HUES64 (cell line): ENCODE measurements around the gene THSD4.

Source experiments
- H3K27ac ChIP-seq: 2 replicates; pipeline ENCODE4 v1.7.0; 2013; ENCODE audit warnings: low read depth, low read length, inconsistent platforms
- H3K27me3 ChIP-seq: 2 replicates; pipeline ENCODE4 v1.6.1; 2013; ENCODE audit warnings: mild to moderate bottlenecking, low read length; ENCODE audit not compliant: insufficient read depth
- H3K36me3 ChIP-seq: 2 replicates; pipeline ENCODE4 v1.6.1; 2013; ENCODE audit warnings: mild to moderate bottlenecking, low read length; ENCODE audit not compliant: insufficient read depth
- H3K4me1 ChIP-seq: 2 replicates; pipeline ENCODE4 v1.6.1; 2013; ENCODE audit warnings: mild to moderate bottlenecking, low read length, moderate library complexity; ENCODE audit not compliant: insufficient read depth
- H3K4me3 ChIP-seq: 2 replicates; pipeline ENCODE4 v1.5.1; 2013; ENCODE audit warnings: mild to moderate bottlenecking, low read length, moderate library complexity
- H3K9ac ChIP-seq: 2 replicates; pipeline ENCODE4 v1.6.1; 2013; ENCODE audit warnings: mild to moderate bottlenecking, low read depth, low read length
- H3K9me3 ChIP-seq: 2 replicates; pipeline ENCODE4 v1.6.1; 2013; ENCODE audit warnings: low read depth, low read length; ENCODE audit not compliant: insufficient read depth
- WGBS: fragments of 150-250, 120-280 bp; methylation state at CpG from one replicate; pipeline ENCODE4 v1.1.7; 2013; ENCODE audit warnings: missing lambda C conversion rate; 5-methylcytosine and 5-hydroxymethylcytosine counted together

THSD4 gene

DNA sequence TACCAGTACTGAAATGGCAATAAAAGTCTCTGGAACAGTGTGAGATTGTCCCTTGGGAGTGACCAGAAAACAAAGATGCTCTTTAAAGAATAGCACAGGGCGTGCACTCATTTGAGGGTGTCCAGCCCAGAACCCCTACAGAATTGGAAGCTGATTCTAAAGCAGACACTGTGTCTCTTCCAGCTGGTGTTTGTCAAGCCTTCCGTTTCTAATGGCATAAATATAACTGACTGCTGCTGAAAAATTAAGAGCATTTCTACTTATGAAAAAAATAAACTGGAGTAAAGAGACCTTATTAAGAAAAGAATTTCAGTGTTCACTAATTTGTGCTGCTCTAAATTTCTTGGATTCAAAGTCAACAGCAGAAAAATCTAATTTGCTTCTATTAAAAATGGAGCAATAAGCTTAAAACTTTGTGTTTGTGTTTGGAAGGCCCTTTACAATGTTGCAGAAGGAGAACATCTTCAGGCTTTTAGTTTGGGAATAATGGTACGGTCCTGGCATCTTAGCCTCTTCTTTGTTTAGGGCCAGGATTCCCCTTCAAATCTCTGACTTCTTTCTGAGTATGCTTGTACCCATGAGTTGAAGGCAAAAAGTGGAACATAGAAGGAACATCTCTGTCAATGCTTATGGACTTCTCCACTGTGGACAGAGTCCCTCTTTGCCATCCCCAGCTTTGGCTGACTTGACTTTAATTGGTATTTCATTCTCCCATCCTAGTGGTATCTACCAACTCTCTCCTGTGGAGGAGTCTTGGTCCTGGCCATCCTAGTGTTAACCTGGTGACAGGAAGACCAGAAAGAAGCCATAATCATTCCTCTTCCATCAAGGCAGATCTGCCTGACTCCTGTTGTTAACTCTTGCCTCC, 65.9 kb downstream of the THSD4 start:
- no peaks in the 10 kb centered on the region for H3K4me1 ChIP-seq
- H3K9ac ChIP-seq, result no peak overlapping the region
- H3K27ac ChIP-seq, result no peak overlapping the region
- H3K36me3 ChIP-seq, result no peaks in the 10 kb centered on the region
- H3K4me3 ChIP-seq, result no peak overlapping the region
- WGBS, result 90% methylated on average over 3 of the region's 3 CpGs
- H3K27me3 ChIP-seq, result no peaks in the 10 kb centered on the region
- H3K9me3 ChIP-seq, result 0 out of 2 replicates have a peak, but pooled peaks cover 4% of the 10 kb centered on the region

DNA sequence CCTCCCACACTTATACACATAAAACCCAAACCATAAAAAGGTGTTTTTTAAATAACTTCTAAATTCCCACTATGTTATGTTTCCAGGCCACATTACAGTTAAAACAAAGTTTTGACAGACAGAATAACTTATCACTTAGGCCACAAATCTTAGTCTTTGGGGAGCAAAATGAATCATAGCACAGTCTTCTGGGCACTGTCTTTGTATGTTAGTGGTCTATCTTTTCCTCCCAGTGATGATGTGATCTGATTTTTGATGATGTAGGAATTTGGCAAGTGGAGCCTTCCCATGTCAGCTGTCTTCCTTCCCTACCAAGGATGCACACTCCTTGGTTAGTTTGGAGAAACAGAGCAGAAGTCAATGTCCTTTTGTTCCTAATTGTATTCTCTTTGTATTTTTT, 67.3 kb downstream of the THSD4 start:
- H3K36me3 ChIP-seq, result no peaks in the 10 kb centered on the region
- no peak overlapping the region for H3K9ac ChIP-seq
- no peaks in the 10 kb centered on the region for H3K27me3 ChIP-seq
- H3K4me1 ChIP-seq, result peaks cover 10% of the 10 kb centered on the region
- no peak overlapping the region for H3K27ac ChIP-seq
- H3K4me3 ChIP-seq, result no peak overlapping the region
- H3K9me3 ChIP-seq, result 0 out of 2 replicates have a peak, but pooled peaks cover 4% of the 10 kb centered on the region

DNA sequence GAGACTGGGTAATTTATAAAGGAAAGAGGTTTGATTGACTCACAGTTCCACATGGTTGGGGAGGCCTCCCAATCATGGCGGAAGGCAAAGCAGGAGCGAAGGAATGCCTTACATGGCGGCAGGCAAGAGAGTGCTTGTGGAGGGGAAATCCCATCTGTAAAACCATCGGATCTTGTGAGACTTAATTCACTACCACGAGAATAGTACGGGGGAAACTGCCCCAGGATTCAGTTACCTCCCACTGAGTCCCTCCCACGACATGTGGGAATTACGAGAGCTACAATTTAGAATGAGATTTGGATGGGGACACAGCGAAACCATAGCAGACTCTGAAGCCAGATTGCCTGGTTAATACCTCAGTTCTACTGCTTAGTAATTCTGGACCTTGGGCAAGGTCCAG, 67.8 kb downstream of the THSD4 start:
- WGBS, result 92% methylated on average over 9 of the region's 9 CpGs
- Histone ChIP-seq H3K4me1 (peaks cover 14% of the 10 kb centered on the region), H3K27ac (no peak overlapping the region), H3K27me3 (no peaks in the 10 kb centered on the region), H3K4me3 (no peak overlapping the region), H3K36me3 (no peaks in the 10 kb centered on the region), H3K9ac (no peak overlapping the region), H3K9me3 (0 out of 2 replicates have a peak, but pooled peaks cover 4% of the 10 kb centered on the region)

DNA sequence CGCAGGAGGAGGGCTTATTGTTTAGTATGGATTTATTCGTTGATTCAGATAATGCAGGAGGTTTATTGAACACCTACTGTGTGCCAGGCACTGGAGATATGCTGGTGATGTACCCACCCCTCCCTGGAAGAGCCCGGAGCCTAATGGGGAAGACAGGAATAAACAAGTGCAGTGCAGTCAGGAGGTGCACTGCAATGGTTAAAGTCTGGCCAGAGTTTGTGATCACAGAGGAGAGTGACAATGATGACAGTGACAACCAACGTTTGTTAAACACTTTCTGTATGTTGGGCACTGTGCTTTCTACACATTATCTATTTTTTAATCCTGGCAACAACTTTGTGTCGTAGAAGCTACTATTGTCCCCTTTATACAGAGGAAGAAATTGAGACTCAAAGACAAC, 70.4 kb downstream of the THSD4 start:
- Histone ChIP-seq H3K36me3 (no peaks in the 10 kb centered on the region), H3K4me3 (no peak overlapping the region), H3K9ac (no peak overlapping the region), H3K9me3 (0 out of 2 replicates have a peak, but pooled peaks cover 4% of the 10 kb centered on the region), H3K27me3 (no peaks in the 10 kb centered on the region), H3K4me1 (peaks cover 14% of the 10 kb centered on the region), H3K27ac (no peak overlapping the region)
- WGBS, result 92% methylated on average over 5 of the region's 5 CpGs

DNA sequence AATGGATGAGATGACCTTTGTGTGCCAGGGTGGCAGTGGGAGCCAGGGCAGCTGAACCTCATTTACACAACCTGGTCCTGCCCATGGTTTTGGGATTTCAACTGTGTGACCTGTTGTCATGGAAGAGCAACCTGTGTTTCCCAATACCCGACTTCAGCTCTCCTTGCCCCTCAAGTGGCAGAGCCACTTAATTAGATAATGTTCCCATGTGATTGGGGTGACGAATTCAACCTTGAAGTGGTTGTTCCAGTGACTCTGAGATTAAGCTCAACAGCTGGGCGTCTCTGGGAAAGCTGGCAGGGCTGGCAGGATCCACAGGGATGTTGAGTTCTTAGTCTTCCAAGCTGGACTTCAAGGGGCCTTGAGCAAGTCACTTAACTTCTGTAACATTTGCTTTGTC, 71.0 kb downstream of the THSD4 start:
- 65% methylated on average over 3 of the region's 3 CpGs for WGBS
- Histone ChIP-seq H3K27me3 (no peaks in the 10 kb centered on the region), H3K9ac (no peak overlapping the region), H3K4me3 (no peak overlapping the region), H3K36me3 (no peaks in the 10 kb centered on the region), H3K4me1 (peaks cover 14% of the 10 kb centered on the region), H3K9me3 (0 out of 2 replicates have a peak, but pooled peaks cover 4% of the 10 kb centered on the region), H3K27ac (no peak overlapping the region)

DNA sequence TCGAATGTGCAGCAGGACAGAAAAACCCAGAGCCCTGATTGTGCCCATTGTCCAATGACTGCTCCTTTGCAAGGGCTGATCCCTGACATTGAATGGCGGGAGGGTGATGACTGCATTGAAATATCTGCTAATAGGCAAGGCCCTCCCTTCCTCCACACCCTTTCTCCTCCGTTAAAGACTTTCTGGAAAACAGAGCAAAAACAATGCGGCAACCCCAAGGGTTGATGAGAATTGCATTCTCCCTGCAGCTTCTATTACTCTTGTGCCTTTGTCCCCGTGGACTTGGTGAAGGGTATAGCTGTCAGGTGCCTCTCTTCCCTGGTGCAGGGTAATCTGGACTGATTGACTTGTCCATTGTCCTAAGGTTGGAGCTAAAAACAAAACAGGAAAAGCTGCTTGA, 71.8 kb downstream of the THSD4 start:
- Histone ChIP-seq H3K27me3 (no peaks in the 10 kb centered on the region), H3K4me1 (peaks cover 14% of the 10 kb centered on the region), H3K9me3 (0 out of 2 replicates have a peak, but pooled peaks cover 4% of the 10 kb centered on the region), H3K36me3 (no peaks in the 10 kb centered on the region), H3K4me3 (no peak overlapping the region), H3K27ac (no peak overlapping the region), H3K9ac (no peak overlapping the region)
- 75% methylated on average over 5 of the region's 5 CpGs for WGBS

DNA sequence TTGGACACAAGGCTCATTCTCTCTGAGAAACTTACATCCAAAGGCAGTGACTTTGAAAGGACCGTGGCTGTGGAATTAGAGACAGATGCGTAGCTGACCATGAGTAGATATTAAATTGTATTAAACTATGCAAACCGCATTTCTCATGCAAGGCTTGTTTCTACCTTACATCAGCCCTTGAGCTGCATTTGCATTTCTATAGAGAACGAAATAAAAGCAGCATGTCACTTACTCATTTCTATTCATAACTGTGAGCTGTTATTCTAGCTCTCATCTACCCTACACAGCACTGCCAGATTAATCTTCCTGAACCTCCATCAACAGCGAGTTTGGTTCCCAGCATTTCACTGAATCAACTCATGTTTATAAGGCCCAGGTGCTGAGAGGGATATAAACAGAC, 72.3 kb downstream of the THSD4 start:
- H3K4me3 ChIP-seq, result no peak overlapping the region
- 86% methylated on average over 5 of the region's 5 CpGs for WGBS
- 0 out of 2 replicates have a peak, but pooled peaks cover 4% of the 10 kb centered on the region for H3K9me3 ChIP-seq
- H3K4me1 ChIP-seq, result peaks cover 14% of the 10 kb centered on the region
- H3K36me3 ChIP-seq, result no peaks in the 10 kb centered on the region
- H3K9ac ChIP-seq, result no peak overlapping the region
- H3K27ac ChIP-seq, result no peak overlapping the region
- no peaks in the 10 kb centered on the region for H3K27me3 ChIP-seq

DNA sequence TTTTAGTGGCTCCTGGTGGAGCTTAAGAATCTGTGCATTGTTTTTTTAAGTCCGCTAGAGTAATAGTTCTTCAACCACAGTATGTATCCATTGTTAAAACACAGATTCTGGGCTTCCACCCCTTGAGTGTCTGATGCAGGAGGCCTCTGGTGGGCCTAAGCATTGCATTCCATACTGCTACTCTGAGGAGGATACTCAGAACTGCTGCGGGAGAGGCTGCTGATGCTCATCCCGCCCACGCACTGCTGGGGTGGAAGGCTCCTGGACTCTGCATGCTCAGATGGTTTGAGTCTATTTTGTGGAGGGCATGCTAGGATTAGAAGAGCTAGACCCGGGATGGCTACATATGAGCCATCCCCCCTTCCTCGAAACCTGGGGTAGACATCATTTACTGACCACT, 74.4 kb downstream of the THSD4 start:
- no peak overlapping the region for H3K4me3 ChIP-seq
- 92% methylated on average over 6 of the region's 6 CpGs for WGBS

DNA sequence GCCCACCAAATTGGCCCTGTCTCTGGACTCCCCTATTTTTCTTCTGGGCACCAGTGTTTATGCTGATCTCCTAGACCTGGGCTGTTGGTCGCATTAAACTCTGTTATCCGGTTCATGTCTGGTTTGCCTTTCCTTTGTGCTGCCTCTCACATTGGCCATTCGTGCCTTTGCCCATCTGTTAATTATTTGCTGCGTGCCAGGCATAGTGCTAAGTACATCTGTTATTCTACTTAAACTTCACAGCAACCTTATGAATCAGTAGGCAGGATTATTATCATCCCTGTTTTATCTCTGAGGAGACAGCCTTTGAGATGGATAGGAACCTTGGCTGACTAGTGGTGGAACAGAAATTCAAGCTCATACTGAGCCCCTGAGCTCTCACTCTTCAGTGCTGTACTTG, 76.0 kb downstream of the THSD4 start:
- no peaks in the 10 kb centered on the region for H3K36me3 ChIP-seq
- no peak overlapping the region for H3K4me3 ChIP-seq
- no peak overlapping the region for H3K9ac ChIP-seq
- no peaks in the 10 kb centered on the region for H3K27me3 ChIP-seq
- peaks cover 14% of the 10 kb centered on the region for H3K4me1 ChIP-seq
- 91% methylated on average over 4 of the region's 4 CpGs for WGBS
- H3K27ac ChIP-seq, result no peak overlapping the region
- no peaks in the 10 kb centered on the region for H3K9me3 ChIP-seq

More for the DNA sequence above, 74.4 kb downstream of the THSD4 start:
- H3K27ac ChIP-seq, result no peak overlapping the region
- no peaks in the 10 kb centered on the region for H3K27me3 ChIP-seq
- no peaks in the 10 kb centered on the region for H3K9me3 ChIP-seq
- H3K9ac ChIP-seq, result no peak overlapping the region
- H3K36me3 ChIP-seq, result no peaks in the 10 kb centered on the region
- H3K4me1 ChIP-seq, result peaks cover 14% of the 10 kb centered on the region

DNA sequence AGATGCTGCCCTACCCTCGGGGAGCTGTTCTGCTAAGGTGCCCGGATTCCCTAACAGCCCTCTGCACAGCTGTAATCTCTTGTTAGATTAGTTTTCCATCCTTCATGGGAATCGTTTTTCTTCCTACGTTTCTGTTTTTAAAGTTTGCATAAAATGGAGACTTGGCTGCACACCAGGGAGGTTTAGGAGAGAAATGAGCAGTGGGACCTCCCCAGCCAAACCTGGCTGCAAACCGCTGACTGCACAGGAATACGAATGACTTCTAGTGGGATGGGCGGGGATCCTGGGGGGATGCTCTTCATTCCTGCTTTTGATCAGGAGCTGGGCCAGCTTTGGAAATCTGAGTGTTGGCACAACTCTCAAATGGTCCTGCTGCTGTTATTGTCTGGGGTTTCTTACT, 77.5 kb downstream of the THSD4 start:
- Histone ChIP-seq H3K4me1 (peaks cover 1% of the 10 kb centered on the region; the same call in 1 of the 2 replicates), H3K9ac (no peak overlapping the region), H3K36me3 (no peaks in the 10 kb centered on the region), H3K27me3 (no peaks in the 10 kb centered on the region), H3K27ac (no peak overlapping the region), H3K4me3 (no peak overlapping the region), H3K9me3 (no peaks in the 10 kb centered on the region)
- WGBS, result 88% methylated on average over 7 of the region's 7 CpGs

DNA sequence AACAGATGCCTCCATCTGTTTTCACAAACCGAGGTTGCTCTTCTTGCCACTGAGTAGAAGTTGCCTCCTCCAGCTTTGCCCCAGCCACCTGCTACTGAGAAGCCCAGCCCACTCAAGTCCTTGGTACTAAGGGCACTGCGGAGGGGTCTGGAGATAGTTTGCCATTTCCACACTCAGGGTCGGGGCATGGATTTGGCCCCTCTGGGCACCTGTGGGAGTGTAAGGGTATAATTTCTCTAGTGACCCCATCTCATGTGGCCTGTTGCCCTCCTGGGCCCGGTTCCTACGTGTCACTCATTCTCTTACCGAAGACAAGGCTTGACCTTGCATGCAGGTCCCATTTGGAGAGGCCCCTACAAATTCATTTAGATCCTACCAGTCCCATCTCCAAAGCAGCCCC, 79.0 kb downstream of the THSD4 start:
- H3K9me3 ChIP-seq, result no peaks in the 10 kb centered on the region
- WGBS, result 74% methylated on average over 6 of the region's 6 CpGs
- no peak overlapping the region for H3K4me3 ChIP-seq
- H3K36me3 ChIP-seq, result no peaks in the 10 kb centered on the region
- H3K27me3 ChIP-seq, result no peaks in the 10 kb centered on the region
- H3K9ac ChIP-seq, result no peak overlapping the region
- no peak overlapping the region for H3K27ac ChIP-seq
- H3K4me1 ChIP-seq, result no peaks in the 10 kb centered on the region
